Gastrocnemius medialis (tissue), 4 donors: ENCODE measurements around the gene MYO3B. TPM values are rescaled to one million over a fixed set of nuclear protein-coding genes. Genes with fewer than 3 reads are reported as not detected.

Experiments used
- ATAC-seq, 2 donors: fragments of 150-250 bp; one replicate each; pipeline ENCODE4 v1.9.1; 2016
- DNase-seq, 2 donors: peaks; one replicate each; pipeline ENCODE4 v3.0.0-alpha.2; 2019
- H3K27ac ChIP-seq, 4 donors: fragments of 200-600 bp; sonication (generic); 1 replicate in 1 of 4; 2 replicates in 3 of 4; pipeline ENCODE4 v1.5.1; 2016 to 2018; ENCODE audit warnings: mild to moderate bottlenecking in 2 of 4, moderate library complexity in 1 of 4
- H3K27me3 ChIP-seq, 3 donors: fragments of 200-600 bp; sonication (generic) in 2 of 3; 1 replicate in 1 of 3; 2 replicates in 2 of 3; pipeline versions ENCODE4 v1.5.1 to v1.6.0; 2016 to 2019; ENCODE audit warnings: mild to moderate bottlenecking in 1 of 3, moderate library complexity in 1 of 3
- H3K36me3 ChIP-seq, 2 donors: fragments of 200-600 bp; sonication (generic) in 1 of 2; one replicate each; pipeline ENCODE4 v1.5.1; 2017 to 2018
- H3K4me1 ChIP-seq, 2 donors: fragments of 200-600 bp; sonication (generic) in 1 of 2; one replicate each; pipeline ENCODE4 v1.5.1; 2016 to 2017; ENCODE audit warnings: mild to moderate bottlenecking in 2 of 2
- H3K4me3 ChIP-seq, 4 donors: fragments of 200-600 bp; sonication (generic) in 3 of 4; 1 replicate in 1 of 4; 2 replicates in 3 of 4; pipeline ENCODE4 v1.5.1; 2016 to 2019; ENCODE audit warnings: mild to moderate bottlenecking in 2 of 4
- H3K9me3 ChIP-seq, 3 donors: fragments of 200-600 bp; sonication (generic) in 2 of 3; 1 replicate in 1 of 3; 2 replicates in 2 of 3; pipeline ENCODE4 v1.5.1; 2016 to 2019
- CTCF ChIP-seq, 5 experiments: fragments of 450-650 bp in 3 of 5; fragments of 200-600 bp in 2 of 5; sonication (generic) in 2 of 5; IDR thresholded peaks in 4 of 5; conservative IDR thresholded peaks in 1 of 5; 1 replicate in 4 of 5; 2 replicates in 1 of 5; pipeline ENCODE4 v1.5.1; 2016 to 2019; ENCODE audit warnings: antibody characterized with exemption in 5 of 5, mild to moderate bottlenecking in 3 of 5, moderate library complexity in 3 of 5
- POLR2A ChIP-seq, 2 donors: fragments of 450-650 bp; IDR thresholded peaks; one replicate each; pipeline ENCODE4 v1.6.1; 2017; ENCODE audit warnings: antibody characterized with exemption in 2 of 2, mild to moderate bottlenecking in 2 of 2, moderate library complexity in 2 of 2
- in situ Hi-C, 4 donors: fragments of 200-750 bp; cut with MboI; loops; one replicate each; pipeline versions ENCODE4 v1.15.0 to v1.8.0; 2017; ENCODE audit warnings: low sequenced_read_pairs in 4 of 4
- intact Hi-C: fragments of 100-400 bp; cut with DNase I; formaldehyde crosslinking; loops from one replicate; pipeline ENCODE4 v1.15.1; 2023; ENCODE audit warnings: low total_unique reads
- total RNA-seq, 4 donors: library from RNA; depleted of rRNA; stranded (reverse); fragments of >200 nt; gene quantifications; one replicate each; pipeline versions ENCODE4 v1.1.0 to v1.2.3, GENCODE V29; 2016

The MYO3B gene
- total RNA-seq, 4 donors from 2014 or later: 0.07 to 0.27 TPM; not detected in 2

- H3K27ac ChIP-seq: no peak overlapping the region
- no peak for ATAC-seq
- in situ Hi-C loops (no loop called here), intact Hi-C loops (loop anchor here (5.0 kb wide), 1 partner anchor 52 kb away; no protein-coding TSS in a partner anchor)
- no peak for TF ChIP-seq CTCF (IDR thresholded peaks at IDR 0.05 in 4 of 5, conservative IDR thresholded peaks at IDR 0.05 in 1 of 5)
- no peak for TF ChIP-seq POLR2A (IDR thresholded peaks at IDR 0.05)
- no peaks in the 10 kb centered on the region for H3K36me3 ChIP-seq
- peaks cover 0 to 5% of the 10 kb centered on the region in 2 donors for H3K4me1 ChIP-seq
- H3K4me3 ChIP-seq: no peak overlapping the region
- no peaks in the 10 kb centered on the region for H3K9me3 ChIP-seq
- DNase-seq: no peak
- H3K27me3 ChIP-seq: no peaks in the 10 kb centered on the region
Measured at GRCh38 chr2:170165129-170165528, 12.8 kb upstream of the MYO3B start.

DNA sequence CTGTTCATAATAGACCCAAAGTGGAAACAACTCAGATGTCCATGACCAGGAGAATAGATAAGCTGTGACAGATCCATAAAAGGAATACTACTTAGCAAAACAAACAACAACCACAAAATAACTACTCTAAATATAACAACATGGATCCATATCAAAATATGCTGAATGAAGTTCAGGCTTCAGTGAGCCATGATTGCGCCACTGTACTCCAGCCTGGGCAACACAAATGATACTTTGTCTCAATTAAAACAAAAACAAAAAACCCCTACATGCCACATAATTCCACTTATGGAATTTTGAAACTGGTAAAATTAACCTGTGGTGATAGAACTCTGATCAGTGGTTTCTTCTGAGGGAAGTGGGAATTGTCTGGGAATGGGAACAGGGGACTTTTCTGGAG, 11.2 kb upstream of the MYO3B start:
- ATAC-seq: no peak

GRCh38 chr2:170170281-170171040, 7.5 kb upstream of the MYO3B start:
- H3K9me3 ChIP-seq: no peaks in the 10 kb centered on the region
- in situ Hi-C loops (no loop called here), intact Hi-C loops (no loop called here)
- DNase-seq: no peak
- H3K27ac ChIP-seq: no peak overlapping the region
- H3K4me1 ChIP-seq: peaks cover 0 to 5% of the 10 kb centered on the region in 2 donors
- ATAC-seq: no peak
- no peaks in the 10 kb centered on the region for H3K36me3 ChIP-seq
- H3K27me3 ChIP-seq: no peaks in the 10 kb centered on the region
- no peak overlapping the region for H3K4me3 ChIP-seq
- TF ChIP-seq POLR2A (IDR thresholded peaks at IDR 0.05) (no peak), CTCF (IDR thresholded peaks at IDR 0.05 in 4 of 5, conservative IDR thresholded peaks at IDR 0.05 in 1 of 5) (no peak)

More for the DNA sequence above, 11.2 kb upstream of the MYO3B start:
- Histone ChIP-seq H3K27me3 (no peaks in the 10 kb centered on the region), H3K4me3 (no peak overlapping the region), H3K9me3 (no peaks in the 10 kb centered on the region), H3K4me1 (peaks cover 0 to 5% of the 10 kb centered on the region in 2 donors), H3K36me3 (no peaks in the 10 kb centered on the region), H3K27ac (no peak overlapping the region)
- in situ Hi-C loops: no loop called here
- no peak for DNase-seq
- intact Hi-C loops: loop anchor here (5.0 kb wide), 1 partner anchor 51 kb away; no protein-coding TSS in a partner anchor
- TF ChIP-seq CTCF (IDR thresholded peaks at IDR 0.05 in 4 of 5, conservative IDR thresholded peaks at IDR 0.05 in 1 of 5) (no peak), POLR2A (IDR thresholded peaks at IDR 0.05) (no peak)

GRCh38 chr2:170176212-170176611, 1.7 kb upstream of the MYO3B start:
- DNase-seq (no peak), ATAC-seq (no peak)
- Histone ChIP-seq H3K4me1 (no peaks in the 10 kb centered on the region), H3K27me3 (no peaks in the 10 kb centered on the region), H3K27ac (no peak overlapping the region), H3K36me3 (no peaks in the 10 kb centered on the region), H3K4me3 (no peak overlapping the region), H3K9me3 (no peaks in the 10 kb centered on the region)
- in situ Hi-C loops: no loop called here
- intact Hi-C loops: no loop called here
- no peak for TF ChIP-seq CTCF (IDR thresholded peaks at IDR 0.05 in 4 of 5, conservative IDR thresholded peaks at IDR 0.05 in 1 of 5)
- no peak for TF ChIP-seq POLR2A (IDR thresholded peaks at IDR 0.05)
